A549 (cell line): ENCODE measurements around the gene CD300A.

Experiments
- CBX2 ChIP-seq: fragments of 200-600 bp; sonication (generic); IDR thresholded peaks from 2 replicates; pipeline ENCODE4 v1.6.1; 2016; ENCODE audit warnings: low read depth, mild to moderate bottlenecking, borderline replicate concordance
- CHD4 ChIP-seq: fragments of 200-600 bp; sonication (generic); IDR thresholded peaks from 2 replicates; pipeline ENCODE4 v1.6.1; 2016; ENCODE audit warnings: antibody characterized with exemption, mild to moderate bottlenecking, borderline replicate concordance
- EP300 ChIP-seq, 2 experiments: fragments of >200 bp; sonication (Bioruptor Twin); formaldehyde crosslinking; IDR thresholded peaks; 2 replicates in 1 of 2; 3 replicates in 1 of 2; pipeline ENCODE4 v1.6.1; 2016 to 2017
- JUNB ChIP-seq: fragments of >200 bp; sonication (Bioruptor Twin); formaldehyde crosslinking; IDR thresholded peaks from 2 replicates; pipeline ENCODE4 v1.6.1; 2016
- RAD21 ChIP-seq, 2 experiments: fragments of >200 bp in 1 of 2; sonication (Bioruptor Twin) in 1 of 2; formaldehyde crosslinking in 1 of 2; IDR thresholded peaks in 1 of 2; conservative IDR thresholded peaks in 1 of 2; 2 replicates in 1 of 2; 3 replicates in 1 of 2; pipeline ENCODE4 v1.6.1; 2012 to 2018; ENCODE audit warnings: inconsistent platforms in 1 of 2
- RNF2 ChIP-seq: fragments of 200-600 bp; sonication (generic); IDR thresholded peaks from 2 replicates; pipeline ENCODE4 v1.6.1; 2016; ENCODE audit warnings: low read depth, mild to moderate bottlenecking, antibody characterized with exemption, moderate library complexity, borderline replicate concordance
- TFCP2L1 ChIP-seq: fragments of 250-450 bp; sonication (Bioruptor Pico); IDR thresholded peaks from 2 replicates; pipeline ENCODE4 v1.5.0; 2021; ENCODE audit warnings: mild to moderate bottlenecking
- TF ChIP-seq, protein P1 (sequence below): fragments of >200 bp; sonication (Bioruptor Twin); formaldehyde crosslinking; IDR thresholded peaks from 3 replicates; pipeline ENCODE4 v1.5.1; 2016
- TF ChIP-seq, protein P2 (sequence below): IDR thresholded peaks from 2 replicates; pipeline ENCODE4 v1.6.1; 2012; ENCODE audit warnings: low read depth, borderline replicate concordance
- TF ChIP-seq, protein P3 (sequence below): fragments of 200-600 bp; sonication (generic); IDR thresholded peaks from 2 replicates; pipeline ENCODE4 v1.6.1; 2016; ENCODE audit warnings: antibody characterized with exemption, mild to moderate bottlenecking, moderate library complexity

DNA sequence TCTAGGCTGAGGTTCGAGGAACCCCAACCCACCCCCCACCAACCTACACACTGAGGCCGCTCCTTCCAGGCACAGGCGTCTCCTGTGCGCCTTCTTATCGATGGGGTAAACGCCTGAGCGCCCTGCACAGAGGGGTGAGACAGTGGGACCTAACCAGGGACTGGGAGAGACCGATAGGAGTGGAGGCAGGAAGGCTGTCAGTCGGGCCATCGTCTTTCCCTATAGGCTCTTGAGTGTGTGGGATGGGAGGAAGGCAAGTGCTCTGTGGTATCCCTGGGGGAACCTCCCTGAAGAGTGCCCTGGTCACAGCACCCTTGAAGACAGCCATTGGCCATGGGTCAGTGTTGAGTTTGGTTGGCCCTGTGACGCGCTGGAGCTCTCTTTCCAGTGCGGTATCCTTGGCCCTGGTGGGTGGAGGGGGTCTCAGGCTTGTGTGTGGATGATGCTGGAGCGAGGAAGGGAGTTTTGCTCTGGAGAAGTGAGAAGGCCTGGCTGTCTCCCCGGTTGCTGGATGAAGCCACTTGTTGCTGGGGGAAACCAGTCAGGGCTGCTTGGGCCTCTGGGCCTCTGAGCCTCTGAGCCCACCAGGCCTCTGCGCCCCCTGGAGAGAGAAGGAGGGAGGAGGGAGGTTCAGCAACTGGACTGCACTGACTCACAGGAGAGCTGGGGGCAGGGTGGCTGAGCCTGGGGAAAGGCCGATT lies 32.9 kb upstream of the CD300A start:
- TF ChIP-seq, protein P1, sequence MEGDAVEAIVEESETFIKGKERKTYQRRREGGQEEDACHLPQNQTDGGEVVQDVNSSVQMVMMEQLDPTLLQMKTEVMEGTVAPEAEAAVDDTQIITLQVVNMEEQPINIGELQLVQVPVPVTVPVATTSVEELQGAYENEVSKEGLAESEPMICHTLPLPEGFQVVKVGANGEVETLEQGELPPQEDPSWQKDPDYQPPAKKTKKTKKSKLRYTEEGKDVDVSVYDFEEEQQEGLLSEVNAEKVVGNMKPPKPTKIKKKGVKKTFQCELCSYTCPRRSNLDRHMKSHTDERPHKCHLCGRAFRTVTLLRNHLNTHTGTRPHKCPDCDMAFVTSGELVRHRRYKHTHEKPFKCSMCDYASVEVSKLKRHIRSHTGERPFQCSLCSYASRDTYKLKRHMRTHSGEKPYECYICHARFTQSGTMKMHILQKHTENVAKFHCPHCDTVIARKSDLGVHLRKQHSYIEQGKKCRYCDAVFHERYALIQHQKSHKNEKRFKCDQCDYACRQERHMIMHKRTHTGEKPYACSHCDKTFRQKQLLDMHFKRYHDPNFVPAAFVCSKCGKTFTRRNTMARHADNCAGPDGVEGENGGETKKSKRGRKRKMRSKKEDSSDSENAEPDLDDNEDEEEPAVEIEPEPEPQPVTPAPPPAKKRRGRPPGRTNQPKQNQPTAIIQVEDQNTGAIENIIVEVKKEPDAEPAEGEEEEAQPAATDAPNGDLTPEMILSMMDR, result no peak
- no peak for TF ChIP-seq JUNB
- TF ChIP-seq CBX2, result no peak
- no peak for TF ChIP-seq CHD4
- TF ChIP-seq RNF2, result no peak
- no peak for TF ChIP-seq RAD21 (conservative IDR thresholded peaks at IDR 0.05 in 1 of 2, IDR thresholded peaks at IDR 0.05 in 1 of 2)
- no peak for TF ChIP-seq EP300 (IDR thresholded peaks at IDR 0.05)
- no peak for TF ChIP-seq TFCP2L1 (CRISPR knock-in tag)
- TF ChIP-seq, protein P2, sequence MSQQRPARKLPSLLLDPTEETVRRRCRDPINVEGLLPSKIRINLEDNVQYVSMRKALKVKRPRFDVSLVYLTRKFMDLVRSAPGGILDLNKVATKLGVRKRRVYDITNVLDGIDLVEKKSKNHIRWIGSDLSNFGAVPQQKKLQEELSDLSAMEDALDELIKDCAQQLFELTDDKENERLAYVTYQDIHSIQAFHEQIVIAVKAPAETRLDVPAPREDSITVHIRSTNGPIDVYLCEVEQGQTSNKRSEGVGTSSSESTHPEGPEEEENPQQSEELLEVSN, result no peak
- TF ChIP-seq, protein P3, sequence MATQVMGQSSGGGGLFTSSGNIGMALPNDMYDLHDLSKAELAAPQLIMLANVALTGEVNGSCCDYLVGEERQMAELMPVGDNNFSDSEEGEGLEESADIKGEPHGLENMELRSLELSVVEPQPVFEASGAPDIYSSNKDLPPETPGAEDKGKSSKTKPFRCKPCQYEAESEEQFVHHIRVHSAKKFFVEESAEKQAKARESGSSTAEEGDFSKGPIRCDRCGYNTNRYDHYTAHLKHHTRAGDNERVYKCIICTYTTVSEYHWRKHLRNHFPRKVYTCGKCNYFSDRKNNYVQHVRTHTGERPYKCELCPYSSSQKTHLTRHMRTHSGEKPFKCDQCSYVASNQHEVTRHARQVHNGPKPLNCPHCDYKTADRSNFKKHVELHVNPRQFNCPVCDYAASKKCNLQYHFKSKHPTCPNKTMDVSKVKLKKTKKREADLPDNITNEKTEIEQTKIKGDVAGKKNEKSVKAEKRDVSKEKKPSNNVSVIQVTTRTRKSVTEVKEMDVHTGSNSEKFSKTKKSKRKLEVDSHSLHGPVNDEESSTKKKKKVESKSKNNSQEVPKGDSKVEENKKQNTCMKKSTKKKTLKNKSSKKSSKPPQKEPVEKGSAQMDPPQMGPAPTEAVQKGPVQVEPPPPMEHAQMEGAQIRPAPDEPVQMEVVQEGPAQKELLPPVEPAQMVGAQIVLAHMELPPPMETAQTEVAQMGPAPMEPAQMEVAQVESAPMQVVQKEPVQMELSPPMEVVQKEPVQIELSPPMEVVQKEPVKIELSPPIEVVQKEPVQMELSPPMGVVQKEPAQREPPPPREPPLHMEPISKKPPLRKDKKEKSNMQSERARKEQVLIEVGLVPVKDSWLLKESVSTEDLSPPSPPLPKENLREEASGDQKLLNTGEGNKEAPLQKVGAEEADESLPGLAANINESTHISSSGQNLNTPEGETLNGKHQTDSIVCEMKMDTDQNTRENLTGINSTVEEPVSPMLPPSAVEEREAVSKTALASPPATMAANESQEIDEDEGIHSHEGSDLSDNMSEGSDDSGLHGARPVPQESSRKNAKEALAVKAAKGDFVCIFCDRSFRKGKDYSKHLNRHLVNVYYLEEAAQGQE, result no peak
